T-helper 22 cell (primary cell): Measurements from ENCODE around the gene RBM19.
A peak's percentile ranks its signal among the peaks of the same experiment; 100 is the strongest.
"Not testable (repeated sequence)": the region's sequence is repeated elsewhere in the genome, so short reads cannot be mapped to it uniquely, and the experiment has no call there.

Source experiments
- DNase-seq: peaks from one replicate; pipeline ENCODE4 v3.0.0-alpha.2; 2020; ENCODE audit warnings: low read depth

Gene RBM19

GRCh38 chr12:113965951-113966797 lies at the start of gene RBM19:
Gene RBM19 (minus strand): TSS chr12:113966325. CDS start chr12:113966227, 98 bp downstream.
- DNase-seq = peak; percentile 92

GRCh38 chr12:114015851-114016250 lies 49.7 kb upstream of the RBM19 start:
- no peak for DNase-seq

- no peak for DNase-seq
Measured at GRCh38 chr12:114013575-114014345, 47.6 kb upstream of the RBM19 start.

- DNase-seq = no peak
Measured at GRCh38 chr12:114012744-114013431, 46.8 kb upstream of the RBM19 start.

- no peak for DNase-seq
Measured at GRCh38 chr12:114011711-114012110, 45.6 kb upstream of the RBM19 start.

GRCh38 chr12:114006482-114007425 lies 40.6 kb upstream of the RBM19 start:
- no peak for DNase-seq

GRCh38 chr12:114004402-114004801 lies 38.3 kb upstream of the RBM19 start:
- no peak for DNase-seq

GRCh38 chr12:114003286-114003685 lies 37.2 kb upstream of the RBM19 start:
- no peak for DNase-seq

- no peak for DNase-seq
Measured at GRCh38 chr12:114001511-114002340, 35.6 kb upstream of the RBM19 start.

- DNase-seq = no peak
Measured at GRCh38 chr12:114000861-114001260, 34.7 kb upstream of the RBM19 start.

- DNase-seq = not testable (repeated sequence)
Measured at GRCh38 chr12:114000261-114000660, 34.1 kb upstream of the RBM19 start.

- no peak for DNase-seq
Measured at GRCh38 chr12:113997365-113997764, 31.2 kb upstream of the RBM19 start.

- DNase-seq = no peak
Measured at GRCh38 chr12:113996026-113996425, 29.9 kb upstream of the RBM19 start.

- DNase-seq = no peak
Measured at GRCh38 chr12:113994051-113994450, 27.9 kb upstream of the RBM19 start.

- not testable (repeated sequence) for DNase-seq
Measured at GRCh38 chr12:113992751-113993150, 26.6 kb upstream of the RBM19 start.

- DNase-seq = no peak
Measured at GRCh38 chr12:113991224-113992044, 25.3 kb upstream of the RBM19 start.

GRCh38 chr12:113990250-113991223 lies 24.4 kb upstream of the RBM19 start:
- DNase-seq = no peak

- no peak for DNase-seq
Measured at GRCh38 chr12:113988976-113989375, 22.9 kb upstream of the RBM19 start.
